Measurements from ENCODE around the gene PALS2. TPM values are rescaled to one million over a fixed set of nuclear protein-coding genes. Genes with fewer than 3 reads are reported as not detected.

The PALS2 gene
- total RNA-seq, 1 experiment from 2014 or later, result 64.6 TPM

DNA sequence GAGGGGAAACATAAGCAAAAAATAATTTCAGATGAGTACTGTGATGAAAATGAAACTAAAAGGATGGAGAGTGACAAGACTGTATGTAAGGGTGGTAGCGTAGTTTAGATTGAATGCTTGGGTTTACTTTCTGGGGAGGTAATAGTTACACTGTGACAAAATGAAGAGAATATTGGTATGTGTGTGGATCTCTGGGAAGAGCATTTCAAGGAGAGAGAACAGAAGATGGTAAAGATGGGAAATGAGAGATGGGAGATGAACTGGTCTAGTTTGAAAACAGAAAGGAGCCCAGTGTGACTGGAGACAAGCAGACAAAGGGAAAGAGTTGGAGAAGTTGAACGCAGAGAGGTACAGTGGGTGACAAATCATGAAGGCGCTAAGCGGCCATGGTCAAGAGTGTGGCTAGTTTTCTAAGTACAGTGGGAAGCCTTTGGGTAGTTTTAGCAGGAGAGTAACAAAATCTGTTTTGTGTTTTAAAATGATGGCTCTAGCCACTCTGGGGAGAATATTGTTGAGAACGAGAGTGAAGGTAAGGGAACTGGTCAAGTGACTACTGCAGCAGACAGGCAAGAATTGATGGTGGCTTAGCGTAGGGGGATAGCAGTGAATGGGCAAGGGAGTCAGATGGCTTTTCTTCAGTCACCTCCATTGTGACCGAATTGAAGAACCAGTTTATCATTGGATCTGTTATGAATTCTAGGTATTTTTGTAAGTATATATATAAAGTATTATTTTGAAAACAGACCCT is 22.6 kb downstream of the PALS2 start:
- Mint-ChIP-seq H3K9me3 (no peaks in the 10 kb centered on the region), H3K4me3 (no peak overlapping the region), H3K36me3 (peaks cover 5% of the 10 kb centered on the region; the same call in 1 of the 2 replicates), H3K27ac (no peak overlapping the region), H3K27me3 (ENCODE audit: low read depth) (no peaks in the 10 kb centered on the region), H3K4me1 (0 out of 2 replicates have a peak, but pooled peaks cover 3% of the 10 kb centered on the region)
- ChIA-PET CTCF (no interaction called here), POLR2A (no interaction called here)
- TF ChIP-seq ZNF317 (CRISPR knock-in tag; IDR thresholded peaks at IDR 0.05; ENCODE audit: borderline replicate concordance, low read depth) (no peak), TEAD4 (CRISPR knock-in tag; IDR thresholded peaks at IDR 0.05) (no peak), KAT7 (CRISPR knock-in tag; IDR thresholded peaks at IDR 0.05; ENCODE audit: borderline replicate concordance) (no peak), ZNF396 (CRISPR knock-in tag; IDR thresholded peaks at IDR 0.05; ENCODE audit: borderline replicate concordance) (no peak), RORB (CRISPR knock-in tag; IDR thresholded peaks at IDR 0.05) (no peak), ZNF219 (CRISPR knock-in tag; IDR thresholded peaks at IDR 0.05; ENCODE audit: borderline replicate concordance) (no peak), EMX1 (CRISPR knock-in tag; IDR thresholded peaks at IDR 0.05) (no peak)
- ATAC-seq (no peak), DNase-seq (ENCODE audit: low spot score) (no peak)

- TF ChIP-seq FOXK1 (CRISPR knock-in tag; IDR thresholded peaks at IDR 0.05) (no peak), E2F5 (CRISPR knock-in tag; IDR thresholded peaks at IDR 0.05) (no peak), SP1 (CRISPR knock-in tag; conservative IDR thresholded peaks at IDR 0.05) (no peak), MYBL2 (CRISPR knock-in tag; IDR thresholded peaks at IDR 0.05) (no peak), TEAD4 (CRISPR knock-in tag; IDR thresholded peaks at IDR 0.05) (no peak), ATF3 (CRISPR knock-in tag; conservative IDR thresholded peaks at IDR 0.05) (no peak), MLX (CRISPR knock-in tag; IDR thresholded peaks at IDR 0.05) (no peak), FOXJ3 (CRISPR knock-in tag; IDR thresholded peaks at IDR 0.05; ENCODE audit: borderline replicate concordance) (no peak), NFYB (CRISPR knock-in tag; conservative IDR thresholded peaks at IDR 0.05; ENCODE audit: low read depth) (no peak), IRF2 (CRISPR knock-in tag; IDR thresholded peaks at IDR 0.05; ENCODE audit: borderline replicate concordance, low read depth) (no peak)
- TF ChIP-seq, protein P1, sequence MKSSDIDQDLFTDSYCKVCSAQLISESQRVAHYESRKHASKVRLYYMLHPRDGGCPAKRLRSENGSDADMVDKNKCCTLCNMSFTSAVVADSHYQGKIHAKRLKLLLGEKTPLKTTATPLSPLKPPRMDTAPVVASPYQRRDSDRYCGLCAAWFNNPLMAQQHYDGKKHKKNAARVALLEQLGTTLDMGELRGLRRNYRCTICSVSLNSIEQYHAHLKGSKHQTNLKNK (CRISPR knock-in tag; IDR thresholded peaks at IDR 0.05), result no peak
- TF ChIP-seq, protein P2, sequence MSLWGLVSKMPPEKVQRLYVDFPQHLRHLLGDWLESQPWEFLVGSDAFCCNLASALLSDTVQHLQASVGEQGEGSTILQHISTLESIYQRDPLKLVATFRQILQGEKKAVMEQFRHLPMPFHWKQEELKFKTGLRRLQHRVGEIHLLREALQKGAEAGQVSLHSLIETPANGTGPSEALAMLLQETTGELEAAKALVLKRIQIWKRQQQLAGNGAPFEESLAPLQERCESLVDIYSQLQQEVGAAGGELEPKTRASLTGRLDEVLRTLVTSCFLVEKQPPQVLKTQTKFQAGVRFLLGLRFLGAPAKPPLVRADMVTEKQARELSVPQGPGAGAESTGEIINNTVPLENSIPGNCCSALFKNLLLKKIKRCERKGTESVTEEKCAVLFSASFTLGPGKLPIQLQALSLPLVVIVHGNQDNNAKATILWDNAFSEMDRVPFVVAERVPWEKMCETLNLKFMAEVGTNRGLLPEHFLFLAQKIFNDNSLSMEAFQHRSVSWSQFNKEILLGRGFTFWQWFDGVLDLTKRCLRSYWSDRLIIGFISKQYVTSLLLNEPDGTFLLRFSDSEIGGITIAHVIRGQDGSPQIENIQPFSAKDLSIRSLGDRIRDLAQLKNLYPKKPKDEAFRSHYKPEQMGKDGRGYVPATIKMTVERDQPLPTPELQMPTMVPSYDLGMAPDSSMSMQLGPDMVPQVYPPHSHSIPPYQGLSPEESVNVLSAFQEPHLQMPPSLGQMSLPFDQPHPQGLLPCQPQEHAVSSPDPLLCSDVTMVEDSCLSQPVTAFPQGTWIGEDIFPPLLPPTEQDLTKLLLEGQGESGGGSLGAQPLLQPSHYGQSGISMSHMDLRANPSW (CRISPR knock-in tag; conservative IDR thresholded peaks at IDR 0.05; ENCODE audit: low read depth), result no peak
- TF ChIP-seq, protein P3, sequence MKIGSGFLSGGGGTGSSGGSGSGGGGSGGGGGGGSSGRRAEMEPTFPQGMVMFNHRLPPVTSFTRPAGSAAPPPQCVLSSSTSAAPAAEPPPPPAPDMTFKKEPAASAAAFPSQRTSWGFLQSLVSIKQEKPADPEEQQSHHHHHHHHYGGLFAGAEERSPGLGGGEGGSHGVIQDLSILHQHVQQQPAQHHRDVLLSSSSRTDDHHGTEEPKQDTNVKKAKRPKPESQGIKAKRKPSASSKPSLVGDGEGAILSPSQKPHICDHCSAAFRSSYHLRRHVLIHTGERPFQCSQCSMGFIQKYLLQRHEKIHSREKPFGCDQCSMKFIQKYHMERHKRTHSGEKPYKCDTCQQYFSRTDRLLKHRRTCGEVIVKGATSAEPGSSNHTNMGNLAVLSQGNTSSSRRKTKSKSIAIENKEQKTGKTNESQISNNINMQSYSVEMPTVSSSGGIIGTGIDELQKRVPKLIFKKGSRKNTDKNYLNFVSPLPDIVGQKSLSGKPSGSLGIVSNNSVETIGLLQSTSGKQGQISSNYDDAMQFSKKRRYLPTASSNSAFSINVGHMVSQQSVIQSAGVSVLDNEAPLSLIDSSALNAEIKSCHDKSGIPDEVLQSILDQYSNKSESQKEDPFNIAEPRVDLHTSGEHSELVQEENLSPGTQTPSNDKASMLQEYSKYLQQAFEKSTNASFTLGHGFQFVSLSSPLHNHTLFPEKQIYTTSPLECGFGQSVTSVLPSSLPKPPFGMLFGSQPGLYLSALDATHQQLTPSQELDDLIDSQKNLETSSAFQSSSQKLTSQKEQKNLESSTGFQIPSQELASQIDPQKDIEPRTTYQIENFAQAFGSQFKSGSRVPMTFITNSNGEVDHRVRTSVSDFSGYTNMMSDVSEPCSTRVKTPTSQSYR (CRISPR knock-in tag; IDR thresholded peaks at IDR 0.05), result no peak
- H3K27me3 Mint-ChIP-seq (ENCODE audit: low read depth), result no peaks in the 10 kb centered on the region
- ChIA-PET POLR2A (no interaction called here), CTCF (no interaction called here)
- H3K36me3 Mint-ChIP-seq, result peaks cover 7% of the 10 kb centered on the region
- ATAC-seq, result no peak
- DNase-seq (ENCODE audit: low spot score), result no peak
- H3K4me1 Mint-ChIP-seq, result peaks cover 2% of the 10 kb centered on the region
- no peak overlapping the region for H3K27ac Mint-ChIP-seq
- H3K4me3 Mint-ChIP-seq, result no peak overlapping the region
- H3K9me3 Mint-ChIP-seq, result peaks cover under 1% of the 10 kb centered on the region; the same call in 1 of the 2 replicates
Measured at GRCh38 chr7:24597014-24597413, 23.8 kb downstream of the PALS2 start.

All from WTC11 (cell line).